Neural crest cell (in vitro differentiated cells): ENCODE results near the gene DDX43. TPM values are rescaled to one million over a fixed set of nuclear protein-coding genes. Genes with fewer than 3 reads are reported as not detected.
"Not testable (repeated sequence)": the region's sequence is repeated elsewhere in the genome, so short reads cannot be mapped to it uniquely, and the experiment has no call there.

Experiments
- DNase-seq: peaks from one replicate; pipeline ENCODE4 v3.0.0; 2021; ENCODE audit warnings: low read depth, mixed read lengths, low spot score
- H3K27ac Mint-ChIP-seq: one replicate; pipeline ENCODE4 v1.8.0; 2021; ENCODE audit warnings: mild to moderate bottlenecking, mixed read lengths; ENCODE audit not compliant: unreplicated experiment
- H3K27me3 Mint-ChIP-seq: 2 replicates; pipeline ENCODE4 v1.8.0; 2021; ENCODE audit warnings: low read depth, mild to moderate bottlenecking, mixed read lengths
- H3K36me3 Mint-ChIP-seq: 2 replicates; pipeline ENCODE4 v1.8.0; 2021; ENCODE audit warnings: low read depth, mild to moderate bottlenecking, mixed read lengths
- H3K4me1 Mint-ChIP-seq: 2 replicates; pipeline ENCODE4 v1.8.0; 2021; ENCODE audit warnings: mixed read lengths
- H3K4me3 Mint-ChIP-seq: one replicate; pipeline ENCODE4 v1.8.0; 2021; ENCODE audit warnings: mild to moderate bottlenecking, mixed read lengths
- H3K9me3 Mint-ChIP-seq: 2 replicates; pipeline ENCODE4 v1.8.0; 2021; ENCODE audit warnings: mixed read lengths
- total RNA-seq: library from RNA; stranded (reverse); gene quantifications from 2 replicates; pipeline ENCODE4 v1.2.1, GENCODE V29; 2021
- TF ChIP-seq, protein P1 (sequence below): fragments of 200-600 bp; sonication (generic); conservative IDR thresholded peaks from 2 replicates; pipeline ENCODE4 v1.5.0; 2021; ENCODE audit warnings: antibody characterized with exemption, mild to moderate bottlenecking

DDX43 gene
- total RNA-seq, 1 donor from 2014 or later = not detected

DNA sequence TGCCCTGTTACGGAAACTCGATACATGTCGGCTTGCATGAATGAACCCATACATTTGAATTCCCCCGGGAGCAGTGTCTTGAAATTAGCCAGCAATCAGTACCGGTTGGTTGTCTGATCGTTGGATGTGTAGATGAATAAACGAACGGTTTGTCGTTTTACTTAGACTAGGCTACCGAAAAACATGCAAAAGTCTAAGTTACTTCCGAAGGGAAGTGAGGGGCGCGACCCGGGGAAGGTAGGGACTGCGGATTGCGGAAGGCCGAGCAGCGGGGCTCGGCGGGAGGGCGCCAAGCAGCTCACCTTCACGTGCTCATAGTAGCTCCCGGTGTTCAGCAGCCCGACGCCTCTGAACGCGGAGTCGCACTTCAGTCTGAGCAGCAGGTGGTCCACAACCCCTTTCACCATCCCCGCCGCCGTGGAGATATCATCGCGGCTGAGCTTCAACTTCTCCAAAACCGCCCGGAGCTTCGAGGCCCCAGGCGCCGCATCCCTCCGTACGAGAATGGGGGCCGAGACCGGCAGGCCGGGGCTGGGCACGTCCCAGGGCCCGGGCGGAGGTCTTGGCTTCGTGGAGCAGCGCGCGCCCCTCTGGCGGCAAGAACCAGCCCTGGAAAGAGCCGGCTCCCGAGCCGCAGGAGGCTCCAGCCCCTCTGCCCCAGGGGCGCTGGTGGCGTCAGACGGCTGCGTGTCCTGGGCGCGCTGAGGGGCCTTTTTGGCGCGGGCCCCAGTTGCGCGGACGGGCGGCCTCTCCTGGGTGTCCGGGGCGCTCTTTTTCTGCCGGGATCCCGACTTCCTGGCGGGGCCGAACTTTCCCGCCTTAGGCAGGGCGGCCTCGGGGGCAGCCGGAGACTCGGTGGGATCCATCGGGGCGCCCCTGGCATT lies 56.8 kb downstream of the DDX43 start:
- H3K27ac Mint-ChIP-seq = no peak overlapping the region
- H3K9me3 Mint-ChIP-seq = peaks cover 2% of the 10 kb centered on the region
- H3K36me3 Mint-ChIP-seq = no peaks in the 10 kb centered on the region
- H3K27me3 Mint-ChIP-seq = peaks cover 17% of the 10 kb centered on the region
- peak; percentile 8 for DNase-seq
- peak overlapping the region; percentile 62 for H3K4me3 Mint-ChIP-seq
- TF ChIP-seq, protein P1, sequence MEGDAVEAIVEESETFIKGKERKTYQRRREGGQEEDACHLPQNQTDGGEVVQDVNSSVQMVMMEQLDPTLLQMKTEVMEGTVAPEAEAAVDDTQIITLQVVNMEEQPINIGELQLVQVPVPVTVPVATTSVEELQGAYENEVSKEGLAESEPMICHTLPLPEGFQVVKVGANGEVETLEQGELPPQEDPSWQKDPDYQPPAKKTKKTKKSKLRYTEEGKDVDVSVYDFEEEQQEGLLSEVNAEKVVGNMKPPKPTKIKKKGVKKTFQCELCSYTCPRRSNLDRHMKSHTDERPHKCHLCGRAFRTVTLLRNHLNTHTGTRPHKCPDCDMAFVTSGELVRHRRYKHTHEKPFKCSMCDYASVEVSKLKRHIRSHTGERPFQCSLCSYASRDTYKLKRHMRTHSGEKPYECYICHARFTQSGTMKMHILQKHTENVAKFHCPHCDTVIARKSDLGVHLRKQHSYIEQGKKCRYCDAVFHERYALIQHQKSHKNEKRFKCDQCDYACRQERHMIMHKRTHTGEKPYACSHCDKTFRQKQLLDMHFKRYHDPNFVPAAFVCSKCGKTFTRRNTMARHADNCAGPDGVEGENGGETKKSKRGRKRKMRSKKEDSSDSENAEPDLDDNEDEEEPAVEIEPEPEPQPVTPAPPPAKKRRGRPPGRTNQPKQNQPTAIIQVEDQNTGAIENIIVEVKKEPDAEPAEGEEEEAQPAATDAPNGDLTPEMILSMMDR = no peak
- no peaks in the 10 kb centered on the region for H3K4me1 Mint-ChIP-seq

DNA sequence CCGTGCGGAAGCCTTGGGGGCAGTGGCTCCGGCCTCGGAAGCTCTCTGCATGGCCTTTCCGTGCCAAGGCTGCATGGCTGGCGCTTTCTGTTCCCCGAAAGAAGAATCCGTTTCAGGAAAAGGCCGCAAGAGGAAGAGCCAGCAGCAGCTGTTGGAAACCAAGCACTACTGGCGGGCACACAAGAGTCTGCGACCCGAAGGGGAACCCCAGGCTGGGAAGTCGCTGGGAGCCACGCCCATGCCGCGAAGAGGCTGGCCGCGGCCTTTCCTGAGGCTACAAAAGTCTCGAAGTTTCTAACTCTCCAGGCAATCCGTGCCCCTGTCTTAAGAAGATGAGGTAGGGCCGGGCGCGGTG lies 57.5 kb downstream of the DDX43 start, which contains the start of gene CGAS:
CGAS (minus strand) TSS at position 191 of the 355 bp plus-strand sequence; CDS start at position 75, 116 bp downstream.
- TF ChIP-seq, protein P1 = no peak
- H3K27ac Mint-ChIP-seq = no peak within 1 kb of the TSS
- no peak for DNase-seq
- peaks cover 2% of the 10 kb centered on the region for H3K9me3 Mint-ChIP-seq
- no peaks in the 10 kb centered on the region for H3K36me3 Mint-ChIP-seq
- H3K27me3 Mint-ChIP-seq = peaks cover 17% of the 10 kb centered on the region
- H3K4me3 Mint-ChIP-seq = peak within 1 kb of the TSS; percentile 62
- no peaks in the 10 kb centered on the region for H3K4me1 Mint-ChIP-seq

DNA sequence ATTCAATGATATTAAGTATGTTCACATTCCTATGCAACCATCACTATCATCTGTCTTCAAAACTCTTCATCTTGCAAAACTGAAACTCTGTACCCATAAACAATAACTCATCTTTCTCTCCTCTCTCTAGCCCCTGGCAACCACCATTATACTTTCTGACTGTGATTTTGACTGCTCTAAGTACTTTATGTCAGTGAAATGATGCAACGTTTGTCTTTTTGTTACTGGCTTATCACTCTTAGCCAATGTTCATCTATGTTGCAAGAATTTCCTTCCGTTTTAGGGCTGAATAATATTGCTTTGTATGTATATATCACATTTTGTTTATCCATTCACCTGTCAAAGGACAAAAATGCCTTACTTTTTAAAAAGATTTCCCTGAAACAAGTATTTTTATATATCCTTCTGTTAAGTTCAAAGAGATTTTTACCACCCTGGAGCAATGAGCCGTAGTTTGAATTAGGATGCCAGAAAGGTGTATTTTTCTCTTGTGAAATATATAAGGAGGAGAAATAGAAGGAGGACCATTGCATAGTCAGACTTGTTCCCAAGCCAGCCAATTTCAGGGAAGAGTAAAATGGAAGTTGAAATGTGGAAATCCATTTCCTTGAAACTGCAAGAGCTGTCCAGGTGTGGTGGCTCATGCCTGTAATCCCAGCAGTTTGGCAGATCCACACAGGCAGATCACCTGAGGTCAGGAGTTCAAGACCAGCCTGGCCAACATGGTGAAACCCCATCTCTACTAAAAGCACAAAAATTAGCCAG lies 61.4 kb downstream of the DDX43 start:
- no peak overlapping the region for H3K4me3 Mint-ChIP-seq
- TF ChIP-seq, protein P1 = no peak
- H3K4me1 Mint-ChIP-seq = peaks cover 14% of the 10 kb centered on the region
- H3K27me3 Mint-ChIP-seq = peaks cover 5% of the 10 kb centered on the region
- H3K36me3 Mint-ChIP-seq = no peaks in the 10 kb centered on the region
- no peak overlapping the region for H3K27ac Mint-ChIP-seq
- no peak for DNase-seq
- H3K9me3 Mint-ChIP-seq = no peaks in the 10 kb centered on the region

DNA sequence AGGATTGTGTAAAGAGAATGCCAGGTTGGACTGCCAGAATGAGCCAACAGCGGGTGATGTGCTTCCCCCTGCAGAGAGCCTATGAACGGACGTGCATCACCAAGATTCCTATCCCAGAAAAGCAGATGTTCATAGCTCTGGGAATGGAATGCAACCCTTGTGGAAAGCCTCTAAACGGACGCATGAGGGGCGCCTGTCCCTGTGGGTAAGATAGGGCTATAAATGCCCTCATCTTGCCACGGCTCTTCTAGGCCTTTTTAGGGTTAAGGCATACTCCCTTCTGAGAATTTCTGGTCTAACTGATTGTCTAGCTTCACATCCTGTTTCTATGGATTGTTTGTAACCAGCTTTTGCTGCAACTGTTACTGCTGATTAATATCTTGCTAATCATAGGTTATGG lies 64.8 kb downstream of the DDX43 start:
- H3K4me1 Mint-ChIP-seq = peaks cover 26% of the 10 kb centered on the region
- not testable (repeated sequence) for H3K9me3 Mint-ChIP-seq, DNase-seq, H3K27me3 Mint-ChIP-seq, H3K36me3 Mint-ChIP-seq
- H3K27ac Mint-ChIP-seq = peak overlapping the region; percentile 87
- peak overlapping the region; percentile 73 for H3K4me3 Mint-ChIP-seq

DNA sequence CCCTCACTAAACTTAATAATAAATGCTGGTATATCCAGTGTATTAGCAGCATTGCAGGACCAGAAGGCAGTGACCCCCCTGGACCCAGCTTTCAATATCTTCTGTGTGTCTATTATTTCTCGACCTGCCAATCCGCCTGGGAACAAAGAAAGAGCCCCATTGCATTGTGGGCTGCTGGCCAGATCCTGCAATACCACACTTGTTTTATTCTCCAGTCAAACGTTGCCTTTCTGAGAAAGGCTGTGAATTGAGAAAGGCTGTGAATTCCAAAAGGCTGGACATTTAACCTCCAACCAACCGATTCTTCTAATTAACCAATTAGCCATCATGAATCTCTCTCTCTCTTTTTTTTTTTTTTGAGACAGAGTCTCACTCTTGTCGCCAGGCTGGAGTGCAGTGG lies 65.4 kb downstream of the DDX43 start:
- DNase-seq = peak; percentile 20
- TF ChIP-seq, protein P1 = no peak
- Mint-ChIP-seq H3K9me3 (no peaks in the 10 kb centered on the region), H3K27ac (peak overlapping the region; percentile 97), H3K4me3 (peak overlapping the region; percentile 73), H3K27me3 (no peaks in the 10 kb centered on the region), H3K4me1 (peaks cover 26% of the 10 kb centered on the region), H3K36me3 (peaks cover 4% of the 10 kb centered on the region)
